GM19324 (cell line): ENCODE results near the gene SRXN1.

Experiments
- ATAC-seq: cut with Tn5 transposase; IDR thresholded peaks from one replicate; pipeline ENCODE4 v1.9.1; 2021; ENCODE audit warnings: mild to moderate bottlenecking, moderate library complexity; ENCODE audit not compliant: unreplicated experiment, low FRiP score

SRXN1 gene

GRCh38 chr20:609371-609964 is 43.5 kb downstream of the SRXN1 start:
- no peak for ATAC-seq

GRCh38 chr20:608970-609369 is 44.0 kb downstream of the SRXN1 start:
- ATAC-seq: no peak

GRCh38 chr20:607476-607875 is 45.5 kb downstream of the SRXN1 start:
- no peak for ATAC-seq

- ATAC-seq: no peak
Measured at GRCh38 chr20:605237-605636, 47.8 kb downstream of the SRXN1 start.

GRCh38 chr20:603116-603640 is 49.8 kb downstream of the SRXN1 start:
- ATAC-seq: no peak

GRCh38 chr20:602111-602970 is 50.7 kb downstream of the SRXN1 start:
- no peak for ATAC-seq

GRCh38 chr20:600736-601135 is 52.3 kb downstream of the SRXN1 start:
- no peak for ATAC-seq

- ATAC-seq: no peak
Measured at GRCh38 chr20:600141-600540, 52.9 kb downstream of the SRXN1 start.

- ATAC-seq: no peak
Measured at GRCh38 chr20:598133-598850, 54.7 kb downstream of the SRXN1 start.

- ATAC-seq: no peak
Measured at GRCh38 chr20:597560-597959, 55.4 kb downstream of the SRXN1 start.
